GM19324 (cell line): Measurements from ENCODE around the gene RAB1B.
"Not testable (repeated sequence)": the region's sequence is repeated elsewhere in the genome, so short reads cannot be mapped to it uniquely, and the experiment has no call there.

Experiments used
- ATAC-seq: cut with Tn5 transposase; IDR thresholded peaks from one replicate; pipeline ENCODE4 v1.9.1; 2021; ENCODE audit warnings: mild to moderate bottlenecking, moderate library complexity; ENCODE audit not compliant: unreplicated experiment, low FRiP score

RAB1B gene

DNA sequence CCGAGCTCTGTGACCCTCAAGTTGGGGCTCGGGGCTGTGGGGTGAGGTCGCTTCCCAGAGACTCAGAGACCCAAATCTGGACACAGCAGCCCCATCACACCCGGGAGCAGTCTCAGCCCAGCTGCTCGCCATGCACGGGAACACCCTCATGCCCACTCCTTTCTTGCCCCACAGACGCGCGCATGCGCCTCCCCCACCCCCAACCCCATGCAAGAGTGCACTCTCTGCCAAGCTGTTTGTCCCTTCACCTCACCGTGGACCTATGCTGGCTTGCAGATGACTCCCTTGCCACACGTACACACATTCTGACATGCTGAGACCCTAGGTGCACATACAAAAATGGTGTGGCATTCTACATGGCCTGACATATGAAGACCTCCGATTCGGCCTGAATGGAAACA lies 48.9 kb downstream of the RAB1B start:
- ATAC-seq = no peak

DNA sequence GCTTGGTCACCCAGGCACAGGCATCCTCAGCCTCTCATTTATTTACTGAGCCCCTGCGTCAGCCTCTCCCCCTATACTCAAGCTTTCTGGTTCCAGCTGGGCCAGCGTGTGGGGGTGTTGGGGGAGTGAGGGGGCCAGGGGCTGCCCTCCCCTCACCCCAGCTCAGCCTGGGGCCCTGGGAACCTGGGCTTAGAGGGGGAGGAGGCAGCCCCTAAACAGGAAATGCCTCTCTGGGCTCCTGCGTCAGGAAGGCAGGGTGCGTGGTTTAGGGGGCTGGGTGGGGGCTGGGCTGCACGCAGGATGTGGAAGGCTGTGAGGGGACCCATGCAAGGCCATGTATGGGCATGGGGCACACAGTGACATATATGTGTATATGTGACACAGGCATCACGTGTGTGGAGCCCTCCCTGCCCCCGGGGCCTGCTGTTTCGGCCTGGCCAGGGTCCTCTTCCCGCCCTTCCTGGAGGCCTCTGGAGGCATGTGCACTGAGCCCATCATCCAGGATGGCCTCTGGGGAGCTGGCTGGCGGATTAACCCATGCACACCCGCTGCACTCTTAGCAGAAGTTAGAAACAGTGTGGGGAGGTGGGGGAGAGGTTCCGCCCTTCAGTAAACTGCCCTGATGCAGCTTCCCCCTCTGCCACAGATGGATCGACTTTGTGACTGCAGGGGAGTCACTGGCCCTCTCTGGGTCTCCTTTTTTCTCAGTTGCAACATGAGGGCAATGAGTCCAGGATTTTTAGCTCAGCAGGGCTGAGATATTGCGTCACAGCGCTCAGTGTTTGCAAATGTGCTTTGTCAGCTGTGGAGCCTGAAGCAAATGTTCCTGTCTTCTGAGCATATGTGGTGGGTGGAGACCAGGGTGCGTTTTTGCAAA lies 49.5 kb downstream of the RAB1B start:
- no peak for ATAC-seq

DNA sequence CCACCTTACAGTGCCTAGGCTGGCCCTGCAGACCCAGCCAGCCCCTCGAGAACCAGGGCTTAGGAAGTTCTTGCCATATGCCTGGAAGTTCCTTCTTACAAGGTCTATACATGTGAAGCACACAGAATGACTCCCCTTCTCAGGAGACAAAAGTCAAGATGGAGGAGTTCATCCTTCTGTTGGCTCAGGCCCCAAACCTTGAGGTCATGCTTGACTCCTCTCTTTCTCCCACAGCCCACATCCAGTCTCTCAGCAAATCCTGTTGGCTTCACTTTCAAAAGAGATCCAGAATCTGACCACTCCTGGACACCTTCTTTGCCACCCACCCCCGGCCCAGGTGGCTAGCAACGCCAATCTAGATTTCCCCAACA lies 50.1 kb downstream of the RAB1B start:
- ATAC-seq = no peak

DNA sequence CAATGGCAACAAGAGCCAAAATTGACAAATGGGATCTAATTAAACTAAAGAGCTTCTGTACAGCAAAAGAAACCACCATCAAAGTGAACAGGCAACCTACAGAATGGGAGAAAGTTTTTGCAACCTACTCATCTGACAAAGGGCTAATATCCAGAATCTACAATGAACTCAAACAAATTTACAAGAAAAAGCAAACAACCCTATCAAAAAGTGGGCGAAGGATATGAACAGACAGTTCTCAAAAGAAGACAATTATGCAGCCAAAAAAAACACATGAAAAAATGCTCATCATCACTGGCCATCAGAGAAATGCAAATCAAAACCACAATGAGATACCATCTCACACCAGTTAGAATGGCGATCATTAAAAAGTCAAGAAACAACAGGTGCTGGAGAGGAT lies 51.9 kb downstream of the RAB1B start:
- not testable (repeated sequence) for ATAC-seq

DNA sequence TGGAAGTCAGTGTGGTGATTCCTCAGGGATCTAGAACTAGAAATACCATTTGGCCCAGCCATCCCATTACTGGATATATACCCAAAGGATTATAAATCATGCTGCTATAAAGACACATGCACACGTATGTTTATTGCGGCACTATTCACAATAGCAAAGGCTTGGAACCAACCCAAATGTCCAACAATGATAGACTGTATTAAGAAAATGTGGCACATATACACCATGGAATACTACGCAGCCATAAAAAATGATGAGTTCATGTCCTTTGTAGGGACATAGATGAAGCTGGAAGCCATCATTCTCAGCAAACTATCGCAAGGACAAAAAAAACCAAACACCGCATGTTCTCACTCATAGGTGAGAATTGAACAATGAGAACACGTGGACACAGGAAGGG lies 52.3 kb downstream of the RAB1B start:
- not testable (repeated sequence) for ATAC-seq

DNA sequence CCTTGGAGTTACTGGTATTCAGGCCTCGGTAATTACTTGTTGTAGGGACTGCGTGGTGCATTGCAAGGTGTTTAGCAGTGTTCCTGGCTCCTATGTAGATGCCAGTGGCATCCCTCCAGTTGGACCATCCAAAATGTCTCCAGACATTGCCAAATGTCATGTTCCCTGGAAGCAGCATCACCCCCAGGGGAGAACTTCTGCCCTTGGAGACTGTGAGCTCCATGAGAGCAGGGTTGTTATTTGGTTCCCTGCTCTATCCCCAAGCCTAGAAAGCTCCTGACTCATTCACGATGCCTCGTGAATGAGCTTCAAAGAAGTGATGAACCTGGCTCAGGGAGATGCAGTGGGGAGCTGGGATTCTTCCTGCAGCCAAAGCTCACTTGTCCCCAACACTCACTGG lies 53.2 kb downstream of the RAB1B start:
- ATAC-seq = no peak

DNA sequence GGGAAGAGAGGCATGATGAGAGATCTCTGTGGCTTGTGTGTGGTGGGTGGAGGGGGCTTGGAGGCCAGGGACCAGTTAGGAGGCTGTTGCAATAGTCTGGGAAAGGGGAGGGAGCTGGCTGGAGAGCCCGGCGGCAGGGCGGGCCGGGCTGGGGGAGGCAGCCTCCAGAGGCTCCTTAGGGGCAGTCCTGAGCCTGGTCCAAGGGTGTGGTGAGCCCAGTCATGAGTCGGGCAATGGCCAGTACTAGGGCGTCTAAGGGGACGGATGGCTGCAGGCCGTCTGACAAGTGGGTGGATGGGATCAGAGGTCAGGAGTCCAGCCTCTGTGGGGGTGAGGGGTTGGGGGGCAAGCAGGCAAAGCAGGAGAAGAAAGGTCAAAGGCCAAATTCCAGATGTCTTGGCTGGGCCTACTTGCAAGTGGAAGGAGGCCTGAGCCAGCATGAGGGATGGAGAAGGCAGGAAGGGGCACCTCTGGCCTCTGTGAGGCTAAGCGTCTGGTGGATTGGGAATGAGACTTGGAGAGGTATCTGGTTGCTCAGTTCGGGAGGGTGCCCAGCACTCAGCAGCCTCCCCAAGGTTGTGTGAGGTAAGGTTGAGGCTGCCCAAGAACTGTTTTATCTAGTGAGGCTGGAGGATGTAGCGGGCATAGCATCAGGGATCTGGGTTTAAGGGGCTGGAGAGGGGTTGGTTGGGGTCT lies 54.4 kb downstream of the RAB1B start:
- ATAC-seq = no peak

DNA sequence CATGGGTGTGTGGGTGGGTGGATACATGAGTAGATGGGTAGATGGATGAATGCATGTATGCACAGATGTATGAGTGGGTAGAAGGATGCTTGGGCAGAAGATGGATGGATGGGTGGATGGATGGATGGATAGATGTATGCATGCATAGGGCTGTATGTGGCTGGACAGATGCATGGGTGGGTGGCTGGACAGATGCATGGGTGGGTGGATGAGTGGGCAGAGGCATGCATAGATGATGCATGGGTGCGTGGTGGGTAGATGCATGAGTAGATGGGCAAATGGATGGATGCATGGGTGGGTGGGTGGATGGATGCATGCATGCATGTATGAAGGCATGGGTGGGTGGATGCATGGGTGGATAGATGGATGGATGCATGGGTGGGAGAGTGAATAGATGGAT lies 55.2 kb downstream of the RAB1B start:
- no peak for ATAC-seq

DNA sequence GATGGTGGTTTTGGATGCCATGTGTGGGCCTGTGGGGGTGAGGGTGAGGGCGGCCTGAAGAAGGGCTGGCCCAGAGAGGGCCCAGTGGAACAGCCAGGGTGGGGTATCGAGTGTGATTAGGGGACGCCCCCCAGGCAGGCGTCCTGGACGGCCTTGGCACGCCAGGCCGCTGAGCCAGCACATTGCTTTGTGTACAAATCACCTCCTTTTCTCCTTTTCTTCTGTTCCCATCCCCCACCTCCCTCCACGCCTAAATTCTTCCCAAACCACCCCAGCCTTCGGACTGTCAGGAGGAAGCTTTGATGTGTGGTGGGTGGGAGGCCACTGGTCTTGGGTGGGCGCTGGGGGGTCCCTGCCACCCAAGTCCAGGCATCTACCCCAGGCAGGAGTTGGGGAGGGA lies 56.2 kb downstream of the RAB1B start:
- ATAC-seq = no peak

DNA sequence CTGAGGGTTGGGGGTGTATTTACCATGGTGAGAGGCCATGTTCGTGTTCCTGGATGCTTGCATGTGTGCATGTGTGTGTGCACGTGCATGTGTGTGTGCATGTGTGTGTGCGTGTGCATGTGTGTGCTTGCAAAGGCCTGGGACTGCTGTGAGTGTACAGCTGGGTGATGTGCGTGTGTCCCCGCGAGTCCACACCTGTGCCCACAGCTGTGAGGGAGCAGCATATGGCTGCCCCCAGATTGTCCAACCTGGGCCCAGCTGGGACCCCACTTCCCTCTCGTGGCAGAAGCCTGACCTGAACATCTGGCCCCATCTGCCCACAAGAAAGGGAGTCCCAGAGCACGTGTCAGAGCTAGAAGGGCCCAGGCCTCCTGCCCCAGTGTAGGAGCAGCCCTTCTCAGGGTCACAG lies 56.8 kb downstream of the RAB1B start:
- ATAC-seq = no peak

DNA sequence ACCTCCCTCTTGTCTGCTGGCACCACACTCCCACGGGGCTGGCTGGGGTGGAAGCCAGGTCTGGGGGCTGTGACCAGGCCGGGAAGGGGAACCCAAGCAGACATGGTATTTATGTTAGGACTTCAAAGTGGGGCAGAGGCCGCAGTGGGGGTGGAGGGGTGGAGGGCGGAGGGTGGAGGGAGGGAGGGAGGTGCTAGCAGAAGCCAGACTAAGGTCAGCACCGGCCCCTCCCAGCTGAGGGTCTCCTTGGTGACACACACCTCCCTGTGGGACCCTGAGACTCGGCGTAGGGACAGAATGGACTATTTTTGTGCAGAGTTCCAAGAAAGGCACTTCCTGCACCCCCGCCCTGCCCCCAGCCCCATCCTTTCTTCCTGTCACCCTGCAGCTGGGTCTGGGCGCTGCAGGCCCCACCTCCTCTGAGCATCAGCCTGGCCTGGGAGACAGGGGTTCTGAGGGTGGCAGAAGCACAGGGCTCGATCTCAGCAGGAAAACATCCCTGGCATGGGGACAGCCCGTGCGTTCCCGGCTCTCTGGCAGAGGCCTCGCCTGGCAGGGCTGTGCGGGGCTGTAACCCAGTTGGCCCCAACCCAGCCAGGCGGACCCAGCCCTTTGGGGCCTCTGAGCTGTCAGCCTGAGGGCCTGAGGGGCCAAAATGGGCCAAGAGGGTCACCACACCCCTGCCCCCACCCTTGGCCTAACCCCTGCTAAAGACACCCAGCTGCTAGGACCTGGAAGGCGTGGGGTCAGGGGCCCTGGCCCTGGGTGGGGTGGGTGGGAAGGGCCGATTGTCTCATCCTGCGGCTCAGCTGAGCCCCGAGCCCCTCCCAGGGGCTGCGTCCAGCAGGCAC lies 58.0 kb downstream of the RAB1B start:
- ATAC-seq = no peak
